HEK293 (cell line): ENCODE data around the gene DEPDC5.

ENCODE experiments used
- CTCF ChIA-PET: fragments of 350-600 bp; formaldehyde crosslinking; extraction: SDS; loops from one replicate; lab custom pipeline; 2021; ENCODE audit warnings: antibody characterized with exemption; lab: Yijun Ruan, JAX
- POLR2A ChIA-PET: fragments of 300-600 bp; formaldehyde crosslinking; extraction: SDS; loops from one replicate; lab custom pipeline; 2020; ENCODE audit warnings: antibody characterized with exemption, inconsistent platforms; lab: Yijun Ruan, JAX
- H3K27ac ChIP-seq: fragments of 200-500 bp; sonication (Bioruptor generic); 2 replicates; pipeline ENCODE4 v1.5.1; 2014; ENCODE audit warnings: low read depth, low read length, control low read depth, inconsistent platforms; ENCODE audit errors: extremely low read depth
- H3K36me3 ChIP-seq, 2 experiments: fragments of 200-500 bp in 1 of 2; sonication (Bioruptor generic) in 1 of 2; 1 replicate in 1 of 2; 2 replicates in 1 of 2; pipeline ENCODE4 v1.5.1; 2014 to 2017; ENCODE audit warnings: inconsistent platforms in 2 of 2, low read length in 2 of 2; ENCODE audit not compliant: control insufficient read depth in 2 of 2, insufficient read depth in 1 of 2
- H3K4me1 ChIP-seq: fragments of 200-500 bp; sonication (Bioruptor generic); 2 replicates; pipeline ENCODE4 v1.5.1; 2014; ENCODE audit warnings: mild to moderate bottlenecking, low read length, inconsistent platforms; ENCODE audit not compliant: control insufficient read depth, insufficient read depth
- H3K4me3 ChIP-seq: 2 replicates; pipeline ENCODE4 v1.5.1; 2011; ENCODE audit warnings: low read depth, mild to moderate bottlenecking, control low read depth, low read length, moderate library complexity
- H3K9me3 ChIP-seq: fragments of 200-500 bp; sonication (Bioruptor generic); 2 replicates; pipeline ENCODE4 v1.5.1; 2014; ENCODE audit warnings: low read depth, low read length, inconsistent platforms; ENCODE audit not compliant: control insufficient read depth, insufficient read depth
- GFI1B ChIP-seq: fragments of 450-650 bp; formaldehyde crosslinking; IDR thresholded peaks from 2 replicates; pipeline ENCODE4 v1.5.1; 2016; ENCODE audit warnings: missing biosample characterization, missing genetic modification characterization
- MYNN ChIP-seq: fragments of 450-650 bp; formaldehyde crosslinking; IDR thresholded peaks from 2 replicates; pipeline ENCODE4 v1.5.1; 2016; ENCODE audit warnings: missing biosample characterization, missing genetic modification characterization, borderline replicate concordance
- OSR2 ChIP-seq: fragments of 450-650 bp; formaldehyde crosslinking; IDR thresholded peaks from 2 replicates; pipeline ENCODE4 v1.5.1; 2016; ENCODE audit warnings: missing biosample characterization, missing genetic modification characterization
- REPIN1 ChIP-seq: fragments of 450-650 bp; formaldehyde crosslinking; IDR thresholded peaks from 2 replicates; pipeline ENCODE4 v1.5.1; 2017; ENCODE audit warnings: missing biosample characterization, missing genetic modification characterization, low read depth
- ZBTB17 ChIP-seq: fragments of 450-650 bp; formaldehyde crosslinking; IDR thresholded peaks from 2 replicates; pipeline ENCODE4 v1.5.1; 2016; ENCODE audit warnings: missing biosample characterization, missing genetic modification characterization
- ZNF114 ChIP-seq: fragments of 450-650 bp; formaldehyde crosslinking; IDR thresholded peaks from 2 replicates; pipeline ENCODE4 v1.5.0; 2017; ENCODE audit warnings: missing biosample characterization, missing genetic modification characterization
- ZNF138 ChIP-seq: fragments of 450-650 bp; formaldehyde crosslinking; IDR thresholded peaks from 2 replicates; pipeline ENCODE4 v1.5.1; 2016; ENCODE audit warnings: missing biosample characterization, missing genetic modification characterization, borderline replicate concordance
- ZNF777 ChIP-seq: fragments of 450-650 bp; formaldehyde crosslinking; IDR thresholded peaks from 2 replicates; pipeline ENCODE4 v1.5.1; 2017; ENCODE audit warnings: missing biosample characterization, missing genetic modification characterization, borderline replicate concordance
- TF ChIP-seq, protein P1 (sequence below): fragments of 450-650 bp; formaldehyde crosslinking; IDR thresholded peaks from 2 replicates; pipeline ENCODE4 v1.5.1; 2017; ENCODE audit warnings: missing biosample characterization, missing genetic modification characterization
- TF ChIP-seq, protein P2 (sequence below): fragments of 450-650 bp; formaldehyde crosslinking; IDR thresholded peaks from 2 replicates; pipeline ENCODE4 v1.5.1; 2016; ENCODE audit warnings: missing biosample characterization, missing genetic modification characterization

The DEPDC5 gene

GRCh38 chr22:31948002-31948401 lies 194.2 kb downstream of the DEPDC5 start (continued):
- TF ChIP-seq ZNF114 (tag by site-specific recombination), result no peak
- TF ChIP-seq REPIN1 (tag by site-specific recombination), result no peak
- TF ChIP-seq ZNF777, result no peak
- TF ChIP-seq GFI1B (tag by site-specific recombination), result no peak

DNA sequence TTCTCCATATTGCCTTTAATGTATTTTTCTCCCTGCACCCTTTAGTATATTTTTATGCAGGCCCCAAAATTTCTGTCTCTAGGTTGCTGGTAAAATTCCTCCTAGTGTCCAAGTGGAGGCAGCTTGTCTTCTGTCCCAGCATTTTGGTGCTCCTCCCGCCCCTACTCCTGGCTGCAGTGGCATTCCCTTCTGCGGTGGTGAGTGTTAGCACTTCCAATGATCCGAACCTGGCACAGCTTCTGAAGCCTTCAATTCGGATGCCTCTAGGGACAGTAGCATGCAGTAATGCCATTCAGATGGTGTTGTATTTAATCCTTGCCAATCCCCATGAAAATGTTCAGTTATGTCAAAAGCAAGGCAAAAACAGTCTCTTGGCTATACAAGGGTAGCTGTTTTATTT lies 196.4 kb downstream of the DEPDC5 start:
- 0 out of 2 replicates have a peak, but pooled peaks have one; percentile 11 for TF ChIP-seq OSR2 (tag by site-specific recombination)
- no peak for TF ChIP-seq ZNF138 (tag by site-specific recombination)
- Histone ChIP-seq H3K9me3 (no peaks in the 10 kb centered on the region), H3K36me3 (peaks cover 40 to 56% of the 10 kb centered on the region in 2 experiments), H3K4me3 (no peak overlapping the region), H3K27ac (no peak overlapping the region), H3K4me1 (peaks cover 8% of the 10 kb centered on the region)
- ChIA-PET POLR2A (interaction anchor here (0.7 to 1.5 kb wide), 5 partner anchors 22 to 289 kb away, joined by 3 to 5 read pairs (median 4); partner anchors contain the start of gene PISD), CTCF (interaction anchor here (0.8 to 2.6 kb wide), 7 partner anchors 20 to 390 kb away, joined by 3 to 25 read pairs (median 4); no protein-coding TSS in a partner anchor)

GRCh38 chr22:31951194-31952093 lies 197.6 kb downstream of the DEPDC5 start:
- peak overlapping the region; percentile 9; the same call in 1 of the 2 replicates for H3K27ac ChIP-seq
- ChIA-PET CTCF (interaction anchor here (0.9 to 2.6 kb wide), 3 partner anchors 19 to 390 kb away, joined by 3 to 25 read pairs (median 10); no protein-coding TSS in a partner anchor), POLR2A (interaction anchor here (0.7 to 1.5 kb wide), 4 partner anchors 9 to 290 kb away, joined by 3 to 5 read pairs (median 3); partner anchors contain the start of gene PISD)
- peaks cover 40 to 67% of the 10 kb centered on the region in 2 experiments for H3K36me3 ChIP-seq
- no peak overlapping the region for H3K4me3 ChIP-seq
- TF ChIP-seq, protein P1, sequence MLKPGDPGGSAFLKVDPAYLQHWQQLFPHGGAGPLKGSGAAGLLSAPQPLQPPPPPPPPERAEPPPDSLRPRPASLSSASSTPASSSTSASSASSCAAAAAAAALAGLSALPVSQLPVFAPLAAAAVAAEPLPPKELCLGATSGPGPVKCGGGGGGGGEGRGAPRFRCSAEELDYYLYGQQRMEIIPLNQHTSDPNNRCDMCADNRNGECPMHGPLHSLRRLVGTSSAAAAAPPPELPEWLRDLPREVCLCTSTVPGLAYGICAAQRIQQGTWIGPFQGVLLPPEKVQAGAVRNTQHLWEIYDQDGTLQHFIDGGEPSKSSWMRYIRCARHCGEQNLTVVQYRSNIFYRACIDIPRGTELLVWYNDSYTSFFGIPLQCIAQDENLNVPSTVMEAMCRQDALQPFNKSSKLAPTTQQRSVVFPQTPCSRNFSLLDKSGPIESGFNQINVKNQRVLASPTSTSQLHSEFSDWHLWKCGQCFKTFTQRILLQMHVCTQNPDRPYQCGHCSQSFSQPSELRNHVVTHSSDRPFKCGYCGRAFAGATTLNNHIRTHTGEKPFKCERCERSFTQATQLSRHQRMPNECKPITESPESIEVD, result no peak
- TF ChIP-seq, protein P2, sequence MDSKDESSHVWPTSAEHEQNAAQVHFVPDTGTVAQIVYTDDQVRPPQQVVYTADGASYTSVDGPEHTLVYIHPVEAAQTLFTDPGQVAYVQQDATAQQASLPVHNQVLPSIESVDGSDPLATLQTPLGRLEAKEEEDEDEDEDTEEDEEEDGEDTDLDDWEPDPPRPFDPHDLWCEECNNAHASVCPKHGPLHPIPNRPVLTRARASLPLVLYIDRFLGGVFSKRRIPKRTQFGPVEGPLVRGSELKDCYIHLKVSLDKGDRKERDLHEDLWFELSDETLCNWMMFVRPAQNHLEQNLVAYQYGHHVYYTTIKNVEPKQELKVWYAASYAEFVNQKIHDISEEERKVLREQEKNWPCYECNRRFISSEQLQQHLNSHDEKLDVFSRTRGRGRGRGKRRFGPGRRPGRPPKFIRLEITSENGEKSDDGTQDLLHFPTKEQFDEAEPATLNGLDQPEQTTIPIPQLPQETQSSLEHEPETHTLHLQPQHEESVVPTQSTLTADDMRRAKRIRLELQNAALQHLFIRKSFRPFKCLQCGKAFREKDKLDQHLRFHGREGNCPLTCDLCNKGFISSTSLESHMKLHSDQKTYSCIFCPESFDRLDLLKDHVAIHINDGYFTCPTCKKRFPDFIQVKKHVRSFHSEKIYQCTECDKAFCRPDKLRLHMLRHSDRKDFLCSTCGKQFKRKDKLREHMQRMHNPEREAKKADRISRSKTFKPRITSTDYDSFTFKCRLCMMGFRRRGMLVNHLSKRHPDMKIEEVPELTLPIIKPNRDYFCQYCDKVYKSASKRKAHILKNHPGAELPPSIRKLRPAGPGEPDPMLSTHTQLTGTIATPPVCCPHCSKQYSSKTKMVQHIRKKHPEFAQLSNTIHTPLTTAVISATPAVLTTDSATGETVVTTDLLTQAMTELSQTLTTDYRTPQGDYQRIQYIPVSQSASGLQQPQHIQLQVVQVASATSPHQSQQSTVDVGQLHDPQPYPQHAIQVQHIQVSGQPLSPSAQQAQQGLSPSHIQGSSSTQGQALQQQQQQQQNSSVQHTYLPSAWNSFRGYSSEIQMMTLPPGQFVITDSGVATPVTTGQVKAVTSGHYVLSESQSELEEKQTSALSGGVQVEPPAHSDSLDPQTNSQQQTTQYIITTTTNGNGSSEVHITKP (tag by site-specific recombination), result peak; percentile 48; the same call in 1 of the 2 replicates
- H3K9me3 ChIP-seq, result no peaks in the 10 kb centered on the region
- H3K4me1 ChIP-seq, result peaks cover 6% of the 10 kb centered on the region

DNA sequence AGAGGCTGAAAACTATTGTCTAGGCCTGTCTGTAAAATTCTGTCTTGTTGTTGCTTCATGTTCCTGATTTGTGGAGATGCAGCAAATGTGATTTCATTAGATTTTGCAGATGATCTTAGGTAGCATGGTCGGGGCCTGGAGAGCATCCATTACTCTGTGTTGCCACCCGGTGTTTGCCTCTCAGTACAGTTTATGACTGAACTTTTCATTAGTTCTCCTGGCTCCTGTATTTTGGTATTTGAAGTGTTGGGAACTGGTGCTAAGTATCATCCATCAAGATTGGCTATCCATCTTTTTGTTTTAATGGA lies 198.2 kb downstream of the DEPDC5 start:
- peaks cover under 1% of the 10 kb centered on the region for H3K4me1 ChIP-seq
- TF ChIP-seq MYNN (tag by site-specific recombination) (no peak), ZBTB17 (tag by site-specific recombination) (0 out of 2 replicates have a peak, but pooled peaks have one; percentile 53)
- CTCF ChIA-PET, result interaction anchor here (1.4 to 6.5 kb wide), 2 partner anchors 18 to 80 kb away, joined by 4 to 50 read pairs; no protein-coding TSS in a partner anchor
- peaks cover 44 to 71% of the 10 kb centered on the region in 2 experiments for H3K36me3 ChIP-seq
- no peaks in the 10 kb centered on the region for H3K9me3 ChIP-seq
- no peak overlapping the region for H3K4me3 ChIP-seq
- H3K27ac ChIP-seq, result peak overlapping the region; percentile 9; the same call in 1 of the 2 replicates
- POLR2A ChIA-PET, result no interaction called here
